Measurements from ENCODE around the gene KCNJ6. TPM values are rescaled to one million over a fixed set of nuclear protein-coding genes. Genes with fewer than 3 reads are reported as not detected.

Gene KCNJ6
- total and polyA plus RNA-seq, 10 of the 15 experiments (the other 5 are each of a cell fraction or from before 2014, with no cell fraction given), result 0.03 to 0.07 (median 0.04) TPM; not detected in 7

- Histone ChIP-seq H3K4me2 (ENCODE audit: control insufficient read depth, insufficient read depth) (no peak overlapping the region), H3K36me3 (ENCODE audit: control insufficient read depth in 2 of 2, insufficient read depth in 2 of 2, low read length in 1 of 2) (no peaks in the 10 kb centered on the region), H3K4me3 (no peak overlapping the region), H2AFZ (ENCODE audit: control insufficient read depth, low read depth, low read length) (no peak overlapping the region), H3K27ac (ENCODE audit: control insufficient read depth, insufficient read depth) (no peak overlapping the region), H4K20me1 (ENCODE audit: control insufficient read depth, insufficient read depth) (no peaks in the 10 kb centered on the region), H3K9ac (ENCODE audit: control insufficient read depth, insufficient read depth, low read length) (no peak overlapping the region), H3K9me3 (replicated peaks; ENCODE audit: control insufficient read depth, insufficient read depth, low read length) (no peaks in the 10 kb centered on the region), H3K79me2 (ENCODE audit: control insufficient read depth, insufficient read depth, low read length) (no peaks in the 10 kb centered on the region), H3K27me3 (replicated peaks in 1 of 2; ENCODE audit: control insufficient read depth in 2 of 2, insufficient read depth in 2 of 2, low read length in 1 of 2) (no peaks in the 10 kb centered on the region), H3K4me1 (ENCODE audit: control insufficient read depth, insufficient read depth, low read length) (no peaks in the 10 kb centered on the region)
- no peak for ATAC-seq
- WGBS (ENCODE audit: insufficient coverage, insufficient replicate concordance, low lambda C conversion rate, missing lambda C conversion rate), result 2% methylated on average over 6 of the region's 6 CpGs
- BruUV-seq (replicated peaks), result no TSS peak
- SMC1A ChIA-PET (ENCODE audit: uncharacterized antibody, unreplicated experiment), result no interaction called here
- in situ Hi-C loops (cut with MboI), result no loop called here
- no peak for DNase-seq (ENCODE audit: low read depth, low spot score)
- POLR2A ChIA-PET, result interaction anchor here (1.1 kb wide), 1 partner anchor 30 kb away, joined by 4 read pairs; no protein-coding TSS in a partner anchor
- RAD21 ChIA-PET (ENCODE audit: unreplicated experiment), result no interaction called here
- intact Hi-C loops (cut with micrococcal nuclease; ENCODE audit: unreplicated experiment), result no loop called here
- FAIRE-seq, result no peak
- CTCF ChIA-PET, result no interaction called here
- TF ChIP-seq, protein P1, sequence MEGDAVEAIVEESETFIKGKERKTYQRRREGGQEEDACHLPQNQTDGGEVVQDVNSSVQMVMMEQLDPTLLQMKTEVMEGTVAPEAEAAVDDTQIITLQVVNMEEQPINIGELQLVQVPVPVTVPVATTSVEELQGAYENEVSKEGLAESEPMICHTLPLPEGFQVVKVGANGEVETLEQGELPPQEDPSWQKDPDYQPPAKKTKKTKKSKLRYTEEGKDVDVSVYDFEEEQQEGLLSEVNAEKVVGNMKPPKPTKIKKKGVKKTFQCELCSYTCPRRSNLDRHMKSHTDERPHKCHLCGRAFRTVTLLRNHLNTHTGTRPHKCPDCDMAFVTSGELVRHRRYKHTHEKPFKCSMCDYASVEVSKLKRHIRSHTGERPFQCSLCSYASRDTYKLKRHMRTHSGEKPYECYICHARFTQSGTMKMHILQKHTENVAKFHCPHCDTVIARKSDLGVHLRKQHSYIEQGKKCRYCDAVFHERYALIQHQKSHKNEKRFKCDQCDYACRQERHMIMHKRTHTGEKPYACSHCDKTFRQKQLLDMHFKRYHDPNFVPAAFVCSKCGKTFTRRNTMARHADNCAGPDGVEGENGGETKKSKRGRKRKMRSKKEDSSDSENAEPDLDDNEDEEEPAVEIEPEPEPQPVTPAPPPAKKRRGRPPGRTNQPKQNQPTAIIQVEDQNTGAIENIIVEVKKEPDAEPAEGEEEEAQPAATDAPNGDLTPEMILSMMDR (IDR thresholded peaks at IDR 0.05 in 2 of 3, conservative IDR thresholded peaks at IDR 0.05 in 1 of 3; ENCODE audit: control insufficient read depth in 2 of 3, extremely low read depth in 1 of 3, insufficient read depth in 1 of 3, low read depth in 3 of 3, low read length in 3 of 3), result no peak
- TF ChIP-seq SIN3A (IDR thresholded peaks at IDR 0.05; ENCODE audit: low read depth, low read length), result no peak
- TF ChIP-seq, protein P2, sequence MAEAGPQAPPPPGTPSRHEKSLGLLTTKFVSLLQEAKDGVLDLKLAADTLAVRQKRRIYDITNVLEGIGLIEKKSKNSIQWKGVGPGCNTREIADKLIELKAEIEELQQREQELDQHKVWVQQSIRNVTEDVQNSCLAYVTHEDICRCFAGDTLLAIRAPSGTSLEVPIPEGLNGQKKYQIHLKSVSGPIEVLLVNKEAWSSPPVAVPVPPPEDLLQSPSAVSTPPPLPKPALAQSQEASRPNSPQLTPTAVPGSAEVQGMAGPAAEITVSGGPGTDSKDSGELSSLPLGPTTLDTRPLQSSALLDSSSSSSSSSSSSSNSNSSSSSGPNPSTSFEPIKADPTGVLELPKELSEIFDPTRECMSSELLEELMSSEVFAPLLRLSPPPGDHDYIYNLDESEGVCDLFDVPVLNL (IDR thresholded peaks at IDR 0.05; ENCODE audit: low read depth, low read length), result no peak
- TF ChIP-seq PAX8 (IDR thresholded peaks at IDR 0.05), result no peak
- TF ChIP-seq SMAD5 (IDR thresholded peaks at IDR 0.05; ENCODE audit: low read depth), result no peak
- TF ChIP-seq SKIL (IDR thresholded peaks at IDR 0.05; ENCODE audit: low read depth, poor library complexity, severe bottlenecking), result no peak
- no peak for TF ChIP-seq NBN (IDR thresholded peaks at IDR 0.05)
- no peak for TF ChIP-seq PKNOX1 (IDR thresholded peaks at IDR 0.05)
- TF ChIP-seq BRCA1 (IDR thresholded peaks at IDR 0.05; ENCODE audit: low read depth, low read length), result no peak
- no peak for TF ChIP-seq EZH2 (IDR thresholded peaks at IDR 0.05; ENCODE audit: borderline replicate concordance, control insufficient read depth, low read depth, low read length)
- no peak for TF ChIP-seq ZNF687 (IDR thresholded peaks at IDR 0.05)
- TF ChIP-seq, protein P3, sequence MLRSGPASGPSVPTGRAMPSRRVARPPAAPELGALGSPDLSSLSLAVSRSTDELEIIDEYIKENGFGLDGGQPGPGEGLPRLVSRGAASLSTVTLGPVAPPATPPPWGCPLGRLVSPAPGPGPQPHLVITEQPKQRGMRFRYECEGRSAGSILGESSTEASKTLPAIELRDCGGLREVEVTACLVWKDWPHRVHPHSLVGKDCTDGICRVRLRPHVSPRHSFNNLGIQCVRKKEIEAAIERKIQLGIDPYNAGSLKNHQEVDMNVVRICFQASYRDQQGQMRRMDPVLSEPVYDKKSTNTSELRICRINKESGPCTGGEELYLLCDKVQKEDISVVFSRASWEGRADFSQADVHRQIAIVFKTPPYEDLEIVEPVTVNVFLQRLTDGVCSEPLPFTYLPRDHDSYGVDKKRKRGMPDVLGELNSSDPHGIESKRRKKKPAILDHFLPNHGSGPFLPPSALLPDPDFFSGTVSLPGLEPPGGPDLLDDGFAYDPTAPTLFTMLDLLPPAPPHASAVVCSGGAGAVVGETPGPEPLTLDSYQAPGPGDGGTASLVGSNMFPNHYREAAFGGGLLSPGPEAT (IDR thresholded peaks at IDR 0.05; ENCODE audit: low read depth), result no peak
Observed at GRCh38 chr21:37833301-37833700, 83.0 kb downstream of the KCNJ6 start.

Data from GM12878 (cell line).